Neural cell (in vitro differentiated cells): ENCODE data around the gene KRTAP19-6. TPM values are rescaled to one million over a fixed set of nuclear protein-coding genes. Genes with fewer than 3 reads are reported as not detected.
"Not testable (repeated sequence)": the region's sequence is repeated elsewhere in the genome, so short reads cannot be mapped to it uniquely, and the experiment has no call there.

Experiments used
- H2AFZ ChIP-seq: fragments of 200-600, 300-800 bp; sonication (generic), shearing (Covaris generic); 2 replicates; pipeline ENCODE4 v1.6.0; 2014; ENCODE audit warnings: low read depth, mild to moderate bottlenecking, antibody characterized with exemption, low read length, moderate library complexity
- H3F3A ChIP-seq: fragments of 200-600 bp; shearing (Covaris generic); 2 replicates; pipeline ENCODE4 v1.6.1; 2016; ENCODE audit warnings: mild to moderate bottlenecking, moderate library complexity, mixed read lengths, antibody characterized with exemption, low read length; ENCODE audit not compliant: insufficient read depth, poor library complexity, severe bottlenecking
- H3K27ac ChIP-seq: fragments of 200-600, 300-800 bp; sonication (generic), shearing (Covaris generic); 2 replicates; pipeline ENCODE4 v1.5.1; 2014; ENCODE audit warnings: mild to moderate bottlenecking, low read length, moderate library complexity
- H3K27me3 ChIP-seq: fragments of 300-800, 200-600 bp; sonication (generic), shearing (Covaris generic); 2 replicates; pipeline ENCODE4 v1.6.0; 2014; ENCODE audit warnings: mild to moderate bottlenecking, low read depth, low read length, moderate library complexity; ENCODE audit not compliant: insufficient read depth
- H3K36me3 ChIP-seq: fragments of 300-800, 200-600 bp; sonication (generic), shearing (Covaris generic); 2 replicates; pipeline ENCODE4 v1.5.1; 2014; ENCODE audit warnings: mild to moderate bottlenecking, antibody characterized with exemption, low read length, moderate library complexity; ENCODE audit not compliant: insufficient read depth
- H3K4me2 ChIP-seq: fragments of 300-800, 200-600 bp; sonication (generic), shearing (Covaris generic); 2 replicates; pipeline ENCODE4 v1.6.0; 2014; ENCODE audit warnings: mild to moderate bottlenecking, low read length
- H3K4me3 ChIP-seq: fragments of 300-800, 200-600 bp; sonication (generic), shearing (Covaris generic); 2 replicates; pipeline ENCODE4 v1.5.1; 2014; ENCODE audit warnings: mild to moderate bottlenecking, low read length, moderate library complexity
- H3K79me2 ChIP-seq: fragments of 200-600 bp; shearing (Covaris generic); replicated peaks from 2 replicates; pipeline ENCODE4 v1.6.0; 2014; ENCODE audit warnings: mild to moderate bottlenecking, low read length, moderate library complexity; ENCODE audit not compliant: insufficient read depth
- H3K9ac ChIP-seq: fragments of 300-800, 200-600 bp; sonication (generic), shearing (Covaris generic); 2 replicates; pipeline ENCODE4 v1.6.1; 2016; ENCODE audit warnings: mild to moderate bottlenecking, low read length, mixed read lengths
- H3K9me2 ChIP-seq: fragments of 200-600 bp; shearing (Covaris generic); 2 replicates; pipeline ENCODE4 v1.6.1; 2016; ENCODE audit warnings: mild to moderate bottlenecking, low read length, mixed read lengths; ENCODE audit not compliant: insufficient read depth
- H3K9me3 ChIP-seq: fragments of 200-600, 300-800 bp; sonication (generic), shearing (Covaris generic); 2 replicates; pipeline ENCODE4 v1.6.1; 2016; ENCODE audit warnings: mild to moderate bottlenecking, mixed run types, low read length, moderate library complexity, mixed read lengths
- H4K20me1 ChIP-seq: fragments of 200-600 bp; shearing (Covaris generic); 2 replicates; pipeline ENCODE4 v1.6.1; 2016; ENCODE audit warnings: mild to moderate bottlenecking, mixed run types; ENCODE audit not compliant: insufficient read depth
- CTCF ChIP-seq: fragments of 450-650 bp; IDR thresholded peaks from 2 replicates; pipeline ENCODE4 v1.5.1; 2014; ENCODE audit warnings: antibody characterized with exemption, mild to moderate bottlenecking, moderate library complexity; ENCODE audit not compliant: poor library complexity, severe bottlenecking
- EP300 ChIP-seq: fragments of 450-650 bp; conservative IDR thresholded peaks from 2 replicates; pipeline ENCODE4 v1.6.1; 2014; ENCODE audit warnings: antibody characterized with exemption, mild to moderate bottlenecking, moderate library complexity; ENCODE audit not compliant: poor library complexity, severe bottlenecking
- EZH2 ChIP-seq: fragments of 200-600, 300-800 bp; shearing (Covaris generic), sonication (generic); IDR thresholded peaks from 2 replicates; pipeline ENCODE4 v1.6.1; 2014; ENCODE audit warnings: antibody characterized with exemption, low read length, borderline replicate concordance, mild to moderate bottlenecking; ENCODE audit not compliant: insufficient read depth, poor library complexity, severe bottlenecking
- MXI1 ChIP-seq: fragments of 450-650 bp; conservative IDR thresholded peaks from 2 replicates; pipeline ENCODE4 v1.6.1; 2014; ENCODE audit warnings: antibody characterized with exemption, mild to moderate bottlenecking; ENCODE audit not compliant: poor library complexity, severe bottlenecking
- POLR2AphosphoS5 ChIP-seq: IDR thresholded peaks from 2 replicates; pipeline ENCODE4 v1.6.1; 2012
- RAD21 ChIP-seq: fragments of 450-650 bp; conservative IDR thresholded peaks from 2 replicates; pipeline ENCODE4 v1.6.1; 2014; ENCODE audit warnings: antibody characterized with exemption, mild to moderate bottlenecking, moderate library complexity
- SMC3 ChIP-seq: fragments of 450-650 bp; conservative IDR thresholded peaks from 2 replicates; pipeline ENCODE4 v1.6.1; 2014; ENCODE audit warnings: antibody characterized with exemption, mild to moderate bottlenecking, moderate library complexity; ENCODE audit not compliant: poor library complexity
- TAF1 ChIP-seq: IDR thresholded peaks from 2 replicates; pipeline ENCODE4 v1.6.1; 2012; ENCODE audit warnings: low read depth
- polyA plus RNA-seq: library from polyadenylated mRNA; depleted of rRNA; stranded (reverse); fragments of >200 nt; gene quantifications from 2 replicates; pipeline ENCODE4 v1.2.3, GENCODE V29; 2014
- TF ChIP-seq, protein P1 (sequence below): IDR thresholded peaks from 2 replicates; pipeline ENCODE4 v1.6.1; 2012; ENCODE audit warnings: borderline replicate concordance

Gene KRTAP19-6
- polyA plus RNA-seq, 1 donor from 2014 or later, result not detected

GRCh38 chr21:30515681-30516080 lies 26.0 kb downstream of the KRTAP19-6 start:
- no peak overlapping the region for H3K27ac ChIP-seq
- TF ChIP-seq POLR2AphosphoS5 (no peak), EP300 (no peak), RAD21 (no peak), TAF1 (no peak), MXI1 (no peak), CTCF (no peak), SMC3 (no peak), EZH2 (no peak)
- TF ChIP-seq, protein P1, sequence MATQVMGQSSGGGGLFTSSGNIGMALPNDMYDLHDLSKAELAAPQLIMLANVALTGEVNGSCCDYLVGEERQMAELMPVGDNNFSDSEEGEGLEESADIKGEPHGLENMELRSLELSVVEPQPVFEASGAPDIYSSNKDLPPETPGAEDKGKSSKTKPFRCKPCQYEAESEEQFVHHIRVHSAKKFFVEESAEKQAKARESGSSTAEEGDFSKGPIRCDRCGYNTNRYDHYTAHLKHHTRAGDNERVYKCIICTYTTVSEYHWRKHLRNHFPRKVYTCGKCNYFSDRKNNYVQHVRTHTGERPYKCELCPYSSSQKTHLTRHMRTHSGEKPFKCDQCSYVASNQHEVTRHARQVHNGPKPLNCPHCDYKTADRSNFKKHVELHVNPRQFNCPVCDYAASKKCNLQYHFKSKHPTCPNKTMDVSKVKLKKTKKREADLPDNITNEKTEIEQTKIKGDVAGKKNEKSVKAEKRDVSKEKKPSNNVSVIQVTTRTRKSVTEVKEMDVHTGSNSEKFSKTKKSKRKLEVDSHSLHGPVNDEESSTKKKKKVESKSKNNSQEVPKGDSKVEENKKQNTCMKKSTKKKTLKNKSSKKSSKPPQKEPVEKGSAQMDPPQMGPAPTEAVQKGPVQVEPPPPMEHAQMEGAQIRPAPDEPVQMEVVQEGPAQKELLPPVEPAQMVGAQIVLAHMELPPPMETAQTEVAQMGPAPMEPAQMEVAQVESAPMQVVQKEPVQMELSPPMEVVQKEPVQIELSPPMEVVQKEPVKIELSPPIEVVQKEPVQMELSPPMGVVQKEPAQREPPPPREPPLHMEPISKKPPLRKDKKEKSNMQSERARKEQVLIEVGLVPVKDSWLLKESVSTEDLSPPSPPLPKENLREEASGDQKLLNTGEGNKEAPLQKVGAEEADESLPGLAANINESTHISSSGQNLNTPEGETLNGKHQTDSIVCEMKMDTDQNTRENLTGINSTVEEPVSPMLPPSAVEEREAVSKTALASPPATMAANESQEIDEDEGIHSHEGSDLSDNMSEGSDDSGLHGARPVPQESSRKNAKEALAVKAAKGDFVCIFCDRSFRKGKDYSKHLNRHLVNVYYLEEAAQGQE, result no peak

GRCh38 chr21:30505621-30506205 lies 36.0 kb downstream of the KRTAP19-6 start:
- not testable (repeated sequence) for H3K9ac ChIP-seq, H3K27me3 ChIP-seq, H2AFZ ChIP-seq, H3K9me3 ChIP-seq, H3K79me2 ChIP-seq, H3K4me2 ChIP-seq, H3K9me2 ChIP-seq, H4K20me1 ChIP-seq, H3F3A ChIP-seq, H3K4me3 ChIP-seq, H3K27ac ChIP-seq, H3K36me3 ChIP-seq

More at GRCh38 chr21:30515681-30516080, 26.0 kb downstream of the KRTAP19-6 start:
- Histone ChIP-seq H3K9me3 (no peaks in the 10 kb centered on the region), H3K9ac (no peak overlapping the region), H3F3A (no peaks in the 10 kb centered on the region), H3K4me2 (no peak overlapping the region), H3K4me3 (no peak overlapping the region), H2AFZ (no peak overlapping the region), H3K9me2 (no peaks in the 10 kb centered on the region), H4K20me1 (no peaks in the 10 kb centered on the region), H3K27me3 (no peaks in the 10 kb centered on the region), H3K36me3 (no peaks in the 10 kb centered on the region), H3K79me2 (no peaks in the 10 kb centered on the region)

GRCh38 chr21:30502041-30502440 lies 39.6 kb downstream of the KRTAP19-6 start, which contains the start of gene KRTAP19-5:
TSS of gene KRTAP19-5 (minus strand) at chr21:30502141. CDS start at chr21:30502090, 51 bp downstream.
- Histone ChIP-seq H3K9ac (no peak within 1 kb of the TSS), H3K79me2 (no peaks in the 10 kb centered on the region), H3K27ac (no peak within 1 kb of the TSS), H3K9me3 (no peaks in the 10 kb centered on the region), H3K36me3 (no peaks in the 10 kb centered on the region), H3K27me3 (no peaks in the 10 kb centered on the region), H3K4me2 (no peak within 1 kb of the TSS), H3K4me3 (no peak within 1 kb of the TSS), H3K9me2 (no peaks in the 10 kb centered on the region), H4K20me1 (no peaks in the 10 kb centered on the region), H3F3A (no peaks in the 10 kb centered on the region), H2AFZ (no peak within 1 kb of the TSS)
- no peak for TF ChIP-seq CTCF
- TF ChIP-seq RAD21, result no peak
- no peak for TF ChIP-seq EP300
- no peak for TF ChIP-seq EZH2
- TF ChIP-seq, protein P1, result no peak
- no peak for TF ChIP-seq TAF1
- no peak for TF ChIP-seq POLR2AphosphoS5
- TF ChIP-seq SMC3, result no peak
- no peak for TF ChIP-seq MXI1
